ENCODE measurements around the gene NDUFAF3. TPM values are rescaled to one million over a fixed set of nuclear protein-coding genes. Genes with fewer than 3 reads are reported as not detected.
"Not testable (repeated sequence)": the region's sequence is repeated elsewhere in the genome, so short reads cannot be mapped to it uniquely, and the experiment has no call there.

The NDUFAF3 gene
- total and polyA plus RNA-seq, 7 experiments from 2014 or later, result 63.8 to 205 (median 94.2) TPM

- intact Hi-C loops (cut with micrococcal nuclease), result loop anchor here (5.0 to 10.0 kb wide), 4 partner anchors 91 to 564 kb away; partner anchors contain the start of genes PFKFB4 (in 2 of the 2), ARIH2 (in 1 of the 2), ATRIP (in 1 of the 2) and CCDC51 (in 1 of the 2)
These were observed 13.3 kb upstream of the NDUFAF3 start for GRCh38 chr3:49008627-49009026.

DNA sequence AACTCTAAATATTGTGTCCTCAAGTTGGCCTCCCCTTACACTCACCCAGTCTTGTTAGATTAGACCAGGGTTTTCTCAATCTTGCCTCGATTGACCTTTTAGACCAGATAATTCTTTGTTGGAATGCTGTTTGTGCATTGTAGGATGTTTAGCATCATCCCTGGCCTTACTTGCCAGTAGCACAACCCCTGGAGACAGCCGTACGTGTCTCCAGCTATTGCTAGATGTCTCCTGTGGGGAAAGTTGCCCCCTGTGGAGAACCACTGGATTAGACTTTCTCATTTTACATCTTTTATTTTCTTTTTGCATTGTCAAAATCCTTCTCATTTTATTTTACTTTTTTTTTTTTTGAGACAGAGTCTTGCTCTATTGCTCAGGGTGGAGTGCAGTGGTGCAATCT, 12.5 kb upstream of the NDUFAF3 start:
- CTCF ChIA-PET, result interaction anchor here (0.7 to 1.3 kb wide), 3 partner anchors 12 to 22 kb away, joined by 3 to 8 read pairs (median 8); partner anchors contain the start of gene NDUFAF3

More at GRCh38 chr3:49008627-49009026, 13.3 kb upstream of the NDUFAF3 start:
- H3K9me3 Mint-ChIP-seq; H3K36me3 Mint-ChIP-seq; DNase-seq; H3K4me3 ChIP-seq (ENCODE audit: low read length); ATAC-seq; H3K27me3 Mint-ChIP-seq; H3K9me3 ChIP-seq (ENCODE audit: control insufficient read depth in 2 of 3, low read length in 3 of 3); H3K27me3 ChIP-seq (ENCODE audit: control insufficient read depth in 2 of 2, insufficient read depth in 2 of 2, low read length in 2 of 2): not testable (repeated sequence)
- peak overlapping the region; percentile 90 for H3K27ac ChIP-seq (ENCODE audit: low read depth, low read length)
- peaks cover 0 to 29% (median 5%) of the 10 kb centered on the region in 3 experiments for H3K36me3 ChIP-seq (ENCODE audit: control insufficient read depth in 2 of 3, insufficient read depth in 3 of 3, low read length in 3 of 3)
- POLR2A ChIA-PET, result interaction anchor here (0.9 to 10.4 kb wide), 4 partner anchors 10 to 20 kb away, joined by 4 to 247 read pairs (median 68); partner anchors contain the start of genes DALRD3, IMPDH2, NDUFAF3 and P4HTM
- H3K4me1 Mint-ChIP-seq, result peaks cover 14 to 36% (median 31%) of the 10 kb centered on the region in 7 donors
- peaks cover 8 to 16% of the 10 kb centered on the region in 2 donors for H3K4me1 ChIP-seq (ENCODE audit: control insufficient read depth in 2 of 2, insufficient read depth in 2 of 2, low read length in 2 of 2)
- peak overlapping the region; percentile 88 to 100 (median 98) for H3K27ac Mint-ChIP-seq
- H3K4me3 Mint-ChIP-seq, result peak overlapping the region; percentile 94 to 100 (median 98)
- CTCF ChIA-PET, result interaction anchor here (0.6 to 2.0 kb wide), 4 partner anchors 13 to 272 kb away, joined by 3 to 13 read pairs (median 8); partner anchors contain the start of genes NDUFAF3 and P4HTM

DNA sequence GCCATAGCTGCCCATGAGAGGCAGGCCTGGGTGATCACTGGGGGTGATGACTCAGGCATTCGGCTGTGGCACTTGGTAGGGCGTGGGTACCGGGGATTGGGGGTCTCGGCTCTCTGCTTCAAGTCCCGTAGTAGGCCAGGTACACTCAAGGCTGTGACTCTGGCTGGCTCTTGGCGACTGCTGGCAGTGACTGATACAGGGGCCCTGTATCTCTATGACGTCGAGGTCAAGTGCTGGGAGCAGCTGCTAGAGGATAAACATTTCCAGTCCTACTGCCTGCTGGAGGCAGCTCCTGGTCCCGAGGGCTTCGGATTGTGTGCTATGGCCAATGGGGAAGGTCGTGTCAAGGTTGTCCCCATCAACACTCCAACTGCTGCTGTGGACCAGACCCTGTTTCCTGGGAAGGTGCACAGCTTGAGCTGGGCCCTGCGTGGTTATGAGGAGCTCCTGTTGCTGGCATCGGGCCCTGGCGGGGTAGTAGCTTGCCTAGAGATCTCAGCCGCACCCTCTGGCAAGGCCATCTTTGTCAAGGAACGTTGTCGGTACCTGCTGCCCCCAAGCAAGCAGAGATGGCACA, 9.4 kb upstream of the NDUFAF3 start:
- no peaks in the 10 kb centered on the region for H3K27me3 ChIP-seq (ENCODE audit: control insufficient read depth in 2 of 2, insufficient read depth in 2 of 2, low read length in 2 of 2)
- peak overlapping the region in 1 of 9 donors; percentile 24 for H3K27ac Mint-ChIP-seq
- ChIA-PET CTCF (interaction anchor here (0.9 to 1.6 kb wide), 4 partner anchors 10 to 24 kb away, joined by 4 to 12 read pairs (median 6); partner anchors contain the start of gene NDUFAF3), POLR2A (interaction anchor here (0.5 to 10.4 kb wide), 5 partner anchors 6 to 556 kb away, joined by 3 to 247 read pairs (median 4); partner anchors contain the start of genes DALRD3, IMPDH2 and NDUFAF3)
- ATAC-seq (no peak), DNase-seq (no peak)
- H3K4me1 ChIP-seq (ENCODE audit: control insufficient read depth in 2 of 2, insufficient read depth in 2 of 2, low read length in 2 of 2), result peaks cover 8 to 13% of the 10 kb centered on the region in 2 donors
- H3K36me3 ChIP-seq (ENCODE audit: control insufficient read depth in 2 of 3, insufficient read depth in 3 of 3, low read length in 3 of 3), result peaks cover 0 to 55% (median 5%) of the 10 kb centered on the region in 3 experiments
- no peak overlapping the region for H3K27ac ChIP-seq (ENCODE audit: low read depth, low read length)
- H3K36me3 Mint-ChIP-seq, result peaks cover 0 to 14% (median 3%) of the 10 kb centered on the region in 5 donors
- intact Hi-C loops (cut with micrococcal nuclease), result no loop called here
- no peak overlapping the region for H3K4me3 Mint-ChIP-seq
- no peaks in the 10 kb centered on the region for H3K27me3 Mint-ChIP-seq
- peaks cover 7 to 38% (median 30%) of the 10 kb centered on the region in 7 donors for H3K4me1 Mint-ChIP-seq
- no peaks in the 10 kb centered on the region for H3K9me3 ChIP-seq (ENCODE audit: control insufficient read depth in 2 of 3, low read length in 3 of 3)
- no peaks in the 10 kb centered on the region for H3K9me3 Mint-ChIP-seq
- H3K4me3 ChIP-seq (ENCODE audit: low read length), result no peak overlapping the region

More for the DNA sequence above, 12.5 kb upstream of the NDUFAF3 start:
- peaks cover 0 to 36% (median 5%) of the 10 kb centered on the region in 3 experiments for H3K36me3 ChIP-seq (ENCODE audit: control insufficient read depth in 2 of 3, insufficient read depth in 3 of 3, low read length in 3 of 3)
- no peaks in the 10 kb centered on the region for H3K9me3 ChIP-seq (ENCODE audit: control insufficient read depth in 2 of 3, low read length in 3 of 3)
- H3K4me1 ChIP-seq (ENCODE audit: control insufficient read depth in 2 of 2, insufficient read depth in 2 of 2, low read length in 2 of 2), result peaks cover 8 to 16% of the 10 kb centered on the region in 2 donors
- H3K27ac ChIP-seq (ENCODE audit: low read depth, low read length), result no peak overlapping the region
- Mint-ChIP-seq H3K4me1 (peaks cover 14 to 41% (median 33%) of the 10 kb centered on the region in 7 donors), H3K27ac (peak overlapping the region in 2 of 9 donors; percentile 97 to 100), H3K9me3 (peaks cover 0 to 3% (median 0%) of the 10 kb centered on the region in 11 donors), H3K27me3 (no peaks in the 10 kb centered on the region), H3K36me3 (peaks cover 0 to 5% (median 0%) of the 10 kb centered on the region in 5 donors), H3K4me3 (peak overlapping the region in 7 of 10 donors; percentile 0 to 100 (median 62))
- DNase-seq (no peak), ATAC-seq (no peak)
- intact Hi-C loops (cut with micrococcal nuclease), result loop anchor here (5.0 to 10.0 kb wide), 4 partner anchors 92 to 565 kb away; partner anchors contain the start of genes PFKFB4 (in 2 of the 2), ARIH2 (in 1 of the 2), ATRIP (in 1 of the 2) and CCDC51 (in 1 of the 2)
- H3K4me3 ChIP-seq (ENCODE audit: low read length), result no peak overlapping the region
- no peaks in the 10 kb centered on the region for H3K27me3 ChIP-seq (ENCODE audit: control insufficient read depth in 2 of 2, insufficient read depth in 2 of 2, low read length in 2 of 2)
- POLR2A ChIA-PET, result interaction anchor here (0.6 to 10.4 kb wide), 5 partner anchors 10 to 731 kb away, joined by 5 to 247 read pairs (median 8); partner anchors contain the start of genes DALRD3, IMPDH2, NDUFAF3 and P4HTM

- Mint-ChIP-seq H3K36me3 (peaks cover 0 to 14% (median 3%) of the 10 kb centered on the region in 5 donors), H3K4me1 (peaks cover 4 to 33% (median 26%) of the 10 kb centered on the region in 7 donors), H3K27ac (peak overlapping the region in 1 of 9 donors; percentile 9), H3K9me3 (no peaks in the 10 kb centered on the region), H3K4me3 (no peak overlapping the region), H3K27me3 (no peaks in the 10 kb centered on the region)
- CTCF ChIA-PET, result interaction anchor here (0.9 to 1.6 kb wide), 5 partner anchors 9 to 26 kb away, joined by 4 to 12 read pairs (median 7); partner anchors contain the start of genes NDUFAF3 and P4HTM
- ATAC-seq (no peak), DNase-seq (no peak)
- Histone ChIP-seq H3K27me3 (ENCODE audit: control insufficient read depth in 2 of 2, insufficient read depth in 2 of 2, low read length in 2 of 2) (no peaks in the 10 kb centered on the region), H3K9me3 (ENCODE audit: control insufficient read depth in 2 of 3, low read length in 3 of 3) (no peaks in the 10 kb centered on the region), H3K4me3 (ENCODE audit: low read length) (no peak overlapping the region), H3K4me1 (ENCODE audit: control insufficient read depth in 2 of 2, insufficient read depth in 2 of 2, low read length in 2 of 2) (peaks cover 10 to 11% of the 10 kb centered on the region in 2 donors), H3K36me3 (ENCODE audit: control insufficient read depth in 2 of 3, insufficient read depth in 3 of 3, low read length in 3 of 3) (peaks cover 0 to 54% (median 5%) of the 10 kb centered on the region in 3 experiments), H3K27ac (ENCODE audit: low read depth, low read length) (no peak overlapping the region)
- POLR2A ChIA-PET, result interaction anchor here (1.1 to 11.9 kb wide), 4 partner anchors 6 to 80 kb away, joined by 3 to 247 read pairs (median 91); partner anchors contain the start of genes DALRD3, IMPDH2, NDUFAF3 and P4HTM
- intact Hi-C loops (cut with micrococcal nuclease), result no loop called here
These were observed 8.7 kb upstream of the NDUFAF3 start for GRCh38 chr3:49013113-49013737.

DNA sequence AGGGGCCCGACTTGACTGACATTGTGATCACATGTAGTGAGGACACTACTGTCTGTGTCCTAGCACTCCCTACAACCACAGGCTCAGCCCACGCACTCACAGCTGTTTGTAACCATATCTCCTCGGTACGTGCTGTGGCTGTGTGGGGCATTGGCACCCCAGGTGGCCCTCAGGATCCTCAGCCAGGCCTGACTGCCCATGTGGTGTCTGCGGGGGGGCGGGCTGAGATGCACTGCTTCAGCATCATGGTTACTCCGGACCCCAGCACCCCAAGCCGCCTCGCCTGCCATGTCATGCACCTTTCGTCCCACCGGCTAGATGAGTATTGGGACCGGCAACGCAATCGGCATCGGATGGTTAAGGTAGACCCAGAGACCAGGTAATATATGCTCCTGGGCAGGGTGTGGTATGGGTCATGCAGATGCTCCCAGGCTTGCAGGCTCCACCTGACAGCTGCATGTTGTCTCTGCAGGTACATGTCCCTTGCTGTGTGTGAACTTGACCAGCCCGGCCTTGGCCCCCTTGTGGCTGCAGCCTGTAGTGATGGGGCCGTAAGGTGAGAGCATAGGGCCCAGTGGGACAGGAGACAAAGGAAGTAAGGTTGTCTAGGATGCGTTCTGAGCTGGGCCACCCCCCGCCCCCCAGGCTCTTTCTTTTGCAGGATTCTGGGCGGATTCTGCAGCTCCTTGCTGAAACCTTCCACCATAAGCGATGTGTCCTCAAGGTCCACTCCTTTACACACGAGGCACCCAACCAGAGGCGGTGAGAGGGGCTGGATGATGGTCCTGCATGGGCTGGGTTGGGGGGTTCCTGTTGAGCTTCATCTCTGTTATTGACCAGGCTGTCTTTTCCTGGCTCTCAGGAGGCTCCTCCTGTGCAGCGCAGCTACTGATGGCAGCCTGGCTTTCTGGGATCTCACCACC, 7.9 kb upstream of the NDUFAF3 start:
- Mint-ChIP-seq H3K27me3 (no peaks in the 10 kb centered on the region), H3K36me3 (peaks cover 0 to 14% (median 3%) of the 10 kb centered on the region in 5 donors), H3K4me3 (no peak overlapping the region), H3K9me3 (no peaks in the 10 kb centered on the region), H3K27ac (no peak overlapping the region), H3K4me1 (peaks cover 5 to 33% (median 23%) of the 10 kb centered on the region in 7 donors)
- POLR2A ChIA-PET, result interaction anchor here (1.1 to 11.9 kb wide), 5 partner anchors 5 to 79 kb away, joined by 3 to 247 read pairs (median 4); partner anchors contain the start of genes DALRD3, IMPDH2, NDUFAF3 and P4HTM
- ATAC-seq (peak; percentile 60), DNase-seq (peak in 3 of 9 donors; percentile 32 to 56 (median 41))
- intact Hi-C loops (cut with micrococcal nuclease), result loop anchor here in 1 of 2 donors (1.0 kb wide), 1 partner anchor 26 kb away; no protein-coding TSS in a partner anchor
- Histone ChIP-seq H3K27ac (ENCODE audit: low read depth, low read length) (no peak overlapping the region), H3K9me3 (ENCODE audit: control insufficient read depth in 2 of 3, low read length in 3 of 3) (no peaks in the 10 kb centered on the region), H3K27me3 (ENCODE audit: control insufficient read depth in 2 of 2, insufficient read depth in 2 of 2, low read length in 2 of 2) (no peaks in the 10 kb centered on the region), H3K36me3 (ENCODE audit: control insufficient read depth in 2 of 3, insufficient read depth in 3 of 3, low read length in 3 of 3) (peaks cover 0 to 54% (median 5%) of the 10 kb centered on the region in 3 experiments), H3K4me1 (ENCODE audit: control insufficient read depth in 2 of 2, insufficient read depth in 2 of 2, low read length in 2 of 2) (peaks cover 9 to 11% of the 10 kb centered on the region in 2 donors), H3K4me3 (ENCODE audit: low read length) (no peak overlapping the region)
- CTCF ChIA-PET, result interaction anchor here (1.1 to 1.6 kb wide), 4 partner anchors 8 to 26 kb away, joined by 4 to 8 read pairs (median 6); partner anchors contain the start of genes NDUFAF3 and P4HTM
